GM21529 (cell line): Measurements from ENCODE around the gene HSD17B13.

Source experiments
- ATAC-seq: cut with Tn5 transposase; IDR thresholded peaks from one replicate; pipeline ENCODE4 v1.9.1; 2021; ENCODE audit not compliant: unreplicated experiment

HSD17B13 gene

GRCh38 chr4:87270144-87270543 lies 52.5 kb downstream of the HSD17B13 start:
- no peak for ATAC-seq

- no peak for ATAC-seq
Measured at GRCh38 chr4:87268411-87268810, 54.3 kb downstream of the HSD17B13 start.

GRCh38 chr4:87266986-87267385 lies 55.7 kb downstream of the HSD17B13 start:
- no peak for ATAC-seq

- no peak for ATAC-seq
Measured at GRCh38 chr4:87262886-87263285, 59.8 kb downstream of the HSD17B13 start.

GRCh38 chr4:87260477-87260876 lies 62.2 kb downstream of the HSD17B13 start:
- ATAC-seq = no peak

GRCh38 chr4:87258677-87259076 lies 64.0 kb downstream of the HSD17B13 start:
- ATAC-seq = no peak

GRCh38 chr4:87257523-87257922 lies 65.2 kb downstream of the HSD17B13 start:
- no peak for ATAC-seq

- ATAC-seq = no peak
Measured at GRCh38 chr4:87255755-87256154, 66.9 kb downstream of the HSD17B13 start.
